Measurements from ENCODE around the gene RIPK4.

DNA sequence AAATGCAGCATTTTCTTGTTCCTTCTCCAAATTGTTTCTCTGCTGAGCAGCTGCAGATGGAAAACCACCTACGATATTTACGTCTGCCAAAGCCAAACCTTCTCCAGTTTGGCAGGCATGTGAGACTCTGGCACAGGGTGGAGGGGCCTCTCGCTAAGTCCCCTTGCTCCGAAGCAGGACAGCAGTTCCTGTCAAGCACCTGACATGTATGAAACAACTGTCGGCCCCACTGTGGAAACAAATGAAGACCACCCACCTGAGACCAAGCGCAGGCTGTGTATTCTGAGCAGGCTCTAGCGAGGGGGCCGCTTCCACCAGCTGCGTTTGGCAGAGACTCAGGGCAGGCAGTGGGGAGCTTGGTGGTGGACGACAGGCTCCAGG lies 74.7 kb downstream of the RIPK4 start:
- TF ChIP-seq, protein P1, sequence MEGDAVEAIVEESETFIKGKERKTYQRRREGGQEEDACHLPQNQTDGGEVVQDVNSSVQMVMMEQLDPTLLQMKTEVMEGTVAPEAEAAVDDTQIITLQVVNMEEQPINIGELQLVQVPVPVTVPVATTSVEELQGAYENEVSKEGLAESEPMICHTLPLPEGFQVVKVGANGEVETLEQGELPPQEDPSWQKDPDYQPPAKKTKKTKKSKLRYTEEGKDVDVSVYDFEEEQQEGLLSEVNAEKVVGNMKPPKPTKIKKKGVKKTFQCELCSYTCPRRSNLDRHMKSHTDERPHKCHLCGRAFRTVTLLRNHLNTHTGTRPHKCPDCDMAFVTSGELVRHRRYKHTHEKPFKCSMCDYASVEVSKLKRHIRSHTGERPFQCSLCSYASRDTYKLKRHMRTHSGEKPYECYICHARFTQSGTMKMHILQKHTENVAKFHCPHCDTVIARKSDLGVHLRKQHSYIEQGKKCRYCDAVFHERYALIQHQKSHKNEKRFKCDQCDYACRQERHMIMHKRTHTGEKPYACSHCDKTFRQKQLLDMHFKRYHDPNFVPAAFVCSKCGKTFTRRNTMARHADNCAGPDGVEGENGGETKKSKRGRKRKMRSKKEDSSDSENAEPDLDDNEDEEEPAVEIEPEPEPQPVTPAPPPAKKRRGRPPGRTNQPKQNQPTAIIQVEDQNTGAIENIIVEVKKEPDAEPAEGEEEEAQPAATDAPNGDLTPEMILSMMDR (IDR thresholded peaks at IDR 0.05), result no peak
- TF ChIP-seq EZH2 (IDR thresholded peaks at IDR 0.05; ENCODE audit: borderline replicate concordance, insufficient read depth, low read depth, low read length, poor library complexity, severe bottlenecking), result no peak

Measured in B cell (primary cell).